ENCODE measurements around the gene RRAGA. TPM values are rescaled to one million over a fixed set of nuclear protein-coding genes. Genes with fewer than 3 reads are reported as not detected.
"Not testable (repeated sequence)": the region's sequence is repeated elsewhere in the genome, so short reads cannot be mapped to it uniquely, and the experiment has no call there.

RRAGA gene
- total RNA-seq, 1 experiment from 2014 or later, result 39.1 TPM

- DNase-seq (ENCODE audit: low read depth), result peak; percentile 30
Observed at GRCh38 chr9:19074836-19075235, 25.6 kb downstream of the RRAGA start.

- no peak for DNase-seq (ENCODE audit: low read depth)
Observed at GRCh38 chr9:19085295-19085694, 36.1 kb downstream of the RRAGA start.

- peak; percentile 84 for DNase-seq (ENCODE audit: low read depth)
Observed at GRCh38 chr9:19087106-19088000, 38.1 kb downstream of the RRAGA start.

- not testable (repeated sequence) for DNase-seq (ENCODE audit: low read depth)
Observed at GRCh38 chr9:19097431-19097830, 48.2 kb downstream of the RRAGA start.

Small RNA genes lying within 50 kb of the gene (small RNA-seq; reads per million reads assigned to genes)
- not detected for gene RF00019
- gene RNU6-264P, result not detected
- 17.6 reads per million, percentile 93 among the genes with 10 or more reads in this experiment for gene SCARNA8

Other genes with a start within 250 kb of the RRAGA start
- gene SAXO1, start 16.2 kb upstream of the RRAGA start, total RNA-seq (2014; rRNA removed; shearing (Covaris generic)), result not detected in 2 replicates
- 33.6 and 35.2 TPM in 2 replicates for gene HAUS6, start 53.5 kb downstream of the RRAGA start, total RNA-seq (2014; rRNA removed; shearing (Covaris generic))
- gene PLIN2, start 78.1 kb downstream of the RRAGA start, total RNA-seq (2014; rRNA removed; shearing (Covaris generic)), result not detected in 2 replicates
- gene DENND4C, start 181.3 kb downstream of the RRAGA start, total RNA-seq (2014; rRNA removed; shearing (Covaris generic)), result 14.9 and 19.5 TPM in 2 replicates